Liver (tissue), 9 donors: ENCODE data around the gene SLC12A6. TPM values are rescaled to one million over a fixed set of nuclear protein-coding genes. Genes with fewer than 3 reads are reported as not detected.

Source experiments
- DNase-seq: peaks from one replicate; pipeline ENCODE4 v3.0.0-alpha.2; 2017; ENCODE audit warnings: low spot score
- H3K27ac ChIP-seq, 2 donors: one replicate each; pipeline ENCODE4 v1.7.0; 2013; ENCODE audit warnings: inconsistent platforms in 2 of 2, low read length in 2 of 2, control low read depth in 1 of 2, low read depth in 1 of 2, mild to moderate bottlenecking in 1 of 2
- H3K27me3 ChIP-seq, 4 donors: one replicate each; pipeline versions ENCODE4 v1.6.1 to v1.7.0; 2013; ENCODE audit warnings: low read length in 3 of 4, inconsistent platforms in 1 of 4, mild to moderate bottlenecking in 1 of 4, moderate library complexity in 1 of 4; ENCODE audit not compliant: control insufficient read depth in 4 of 4, insufficient read depth in 4 of 4
- H3K36me3 ChIP-seq, 4 donors: one replicate each; pipeline versions ENCODE4 v1.6.1 to v1.7.0; 2013; ENCODE audit warnings: low read length in 3 of 4, mild to moderate bottlenecking in 3 of 4, low read depth in 1 of 4, moderate library complexity in 1 of 4; ENCODE audit not compliant: control insufficient read depth in 4 of 4, insufficient read depth in 3 of 4
- H3K4me1 ChIP-seq, 4 donors: one replicate each; pipeline versions ENCODE4 v1.6.1 to v1.7.0; 2013; ENCODE audit warnings: low read length in 3 of 4, mild to moderate bottlenecking in 3 of 4, moderate library complexity in 1 of 4; ENCODE audit not compliant: control insufficient read depth in 4 of 4, insufficient read depth in 4 of 4
- H3K4me3 ChIP-seq, 3 donors: one replicate each; pipeline versions ENCODE4 v1.6.1 to v1.7.0; 2013; ENCODE audit warnings: low read length in 3 of 3, control low read depth in 1 of 3, low read depth in 1 of 3, mild to moderate bottlenecking in 1 of 3
- H3K9ac ChIP-seq, 2 donors: one replicate each; pipeline ENCODE4 v1.7.0; 2013; ENCODE audit warnings: low read length in 2 of 2, mild to moderate bottlenecking in 2 of 2, moderate library complexity in 2 of 2, control low read depth in 1 of 2, low read depth in 1 of 2
- H3K9me3 ChIP-seq, 4 donors: one replicate each; pipeline versions ENCODE4 v1.6.1 to v1.7.0; 2013; ENCODE audit warnings: low read length in 3 of 4; ENCODE audit not compliant: control insufficient read depth in 4 of 4
- EGR1 ChIP-seq, 2 donors: IDR thresholded peaks; 2 replicates each; pipeline ENCODE4 v1.6.1; 2016 to 2018; ENCODE audit warnings: antibody characterized with exemption in 2 of 2, low read depth in 2 of 2
- FOXA1 ChIP-seq: IDR thresholded peaks from 2 replicates; pipeline ENCODE4 v1.6.1; 2016; ENCODE audit warnings: antibody characterized with exemption
- FOXA2 ChIP-seq: IDR thresholded peaks from 2 replicates; pipeline ENCODE4 v1.6.1; 2016; ENCODE audit warnings: antibody characterized with exemption
- GABPA ChIP-seq, 2 donors: IDR thresholded peaks in 1 of 2; conservative IDR thresholded peaks in 1 of 2; 2 replicates each; pipeline ENCODE4 v1.6.1; 2016; ENCODE audit warnings: antibody characterized with exemption in 2 of 2, mild to moderate bottlenecking in 1 of 2, moderate library complexity in 1 of 2
- HNF4A ChIP-seq, 2 donors: conservative IDR thresholded peaks; 2 replicates each; pipeline ENCODE4 v1.6.1; 2016; ENCODE audit warnings: antibody characterized with exemption in 2 of 2, mild to moderate bottlenecking in 2 of 2
- HNF4G ChIP-seq: IDR thresholded peaks from 2 replicates; pipeline ENCODE4 v1.6.1; 2016; ENCODE audit warnings: antibody characterized with exemption
- NR2F2 ChIP-seq: IDR thresholded peaks from 2 replicates; pipeline ENCODE4 v1.6.1; 2016; ENCODE audit warnings: antibody characterized with exemption
- RAD21 ChIP-seq, 2 donors: IDR thresholded peaks; 2 replicates each; pipeline ENCODE4 v1.6.1; 2016; ENCODE audit warnings: antibody characterized with exemption in 2 of 2, mild to moderate bottlenecking in 2 of 2
- RXRA ChIP-seq, 2 donors: IDR thresholded peaks; 2 replicates each; pipeline ENCODE4 v1.6.1; 2017 to 2018; ENCODE audit warnings: antibody characterized with exemption in 2 of 2, mild to moderate bottlenecking in 1 of 2
- TAF1 ChIP-seq: conservative IDR thresholded peaks from 2 replicates; pipeline ENCODE4 v1.6.1; 2016; ENCODE audit warnings: antibody characterized with exemption, mild to moderate bottlenecking
- WGBS: extraction: QIAGEN DNeasy Blood & Tissue Kit; methylation state at CpG from one replicate; pipeline ENCODE4 v1.1.7; 2013; 5-methylcytosine and 5-hydroxymethylcytosine counted together
- polyA plus RNA-seq, 2 donors: library from polyadenylated mRNA; stranded (reverse) in 1 of 2; unstranded in 1 of 2; fragments of 200-250 nt in 1 of 2; fragments of >200 nt in 1 of 2; fragmentation: Nextera tagmentation in 1 of 2; extraction: Ambion mirVana in 1 of 2; gene quantifications; one replicate each; pipeline versions ENCODE4 v1.2.1 to v1.2.3, GENCODE V29; 2013 to 2015
- total RNA-seq, 2 donors: library from RNA; depleted of rRNA; stranded (reverse); fragments of >200 nt; gene quantifications; one replicate each; pipeline ENCODE4 v1.2.3, GENCODE V29; 2014
- TF ChIP-seq, protein P1 (sequence below): fragments of 150-350 bp; IDR thresholded peaks from 2 replicates; pipeline ENCODE4 v1.5.1; 2017; ENCODE audit warnings: improper control_type of control experiment, low read depth, low read length; ENCODE audit not compliant: missing input control
- TF ChIP-seq, protein P2 (sequence below): IDR thresholded peaks from 2 replicates; pipeline ENCODE4 v1.6.1; 2016; ENCODE audit warnings: antibody characterized with exemption
- TF ChIP-seq, protein P3 (sequence below): IDR thresholded peaks from 2 replicates; pipeline ENCODE4 v1.6.1; 2016; ENCODE audit warnings: antibody characterized with exemption
- TF ChIP-seq, protein P4 (sequence below): IDR thresholded peaks from 2 replicates; pipeline ENCODE4 v1.6.1; 2016; ENCODE audit warnings: antibody characterized with exemption, mild to moderate bottlenecking
- donor health status: healthy.
- donor health status: healthy.
- donor health status: healthy.
- donor health status: healthy.
- donor health status: healthy.

Gene SLC12A6
- total and polyA plus RNA-seq, 4 donors: 1.9 to 17.8 (median 7.1) TPM

DNA sequence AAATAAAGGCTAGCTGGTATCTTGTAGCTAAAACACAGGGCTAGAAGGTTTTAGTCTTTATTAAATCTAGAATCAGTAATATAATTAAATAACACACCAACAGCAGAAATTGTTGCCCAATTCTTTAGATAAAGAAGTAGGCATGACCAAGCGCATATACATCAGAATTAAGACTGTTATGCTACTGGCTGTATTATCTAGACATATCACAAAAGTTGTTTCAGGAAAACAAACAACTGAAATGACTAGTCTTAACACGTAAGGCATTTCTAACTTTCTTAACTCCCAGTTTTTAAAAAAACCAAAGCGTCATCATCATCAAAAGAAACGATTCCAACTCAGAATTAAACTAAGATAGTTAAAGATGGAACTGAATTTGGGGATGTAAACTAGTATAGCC lies 57.4 kb downstream of the SLC12A6 start:
- H3K27me3 ChIP-seq: no peaks in the 10 kb centered on the region
- H3K9ac ChIP-seq: no peak overlapping the region
- TF ChIP-seq RXRA (IDR thresholded peaks at IDR 0.05) (no peak), GABPA (IDR thresholded peaks at IDR 0.05 in 1 of 2, conservative IDR thresholded peaks at IDR 0.05 in 1 of 2) (peak in 1 of 2 donors; percentile 14)
- no peaks in the 10 kb centered on the region for H3K9me3 ChIP-seq
- no peak overlapping the region for H3K27ac ChIP-seq
- 96% methylated on average over 4 of the region's 4 CpGs for WGBS
- H3K4me3 ChIP-seq: no peak overlapping the region
- DNase-seq: no peak
- H3K4me1 ChIP-seq: no peaks in the 10 kb centered on the region
- no peaks in the 10 kb centered on the region for H3K36me3 ChIP-seq

DNA sequence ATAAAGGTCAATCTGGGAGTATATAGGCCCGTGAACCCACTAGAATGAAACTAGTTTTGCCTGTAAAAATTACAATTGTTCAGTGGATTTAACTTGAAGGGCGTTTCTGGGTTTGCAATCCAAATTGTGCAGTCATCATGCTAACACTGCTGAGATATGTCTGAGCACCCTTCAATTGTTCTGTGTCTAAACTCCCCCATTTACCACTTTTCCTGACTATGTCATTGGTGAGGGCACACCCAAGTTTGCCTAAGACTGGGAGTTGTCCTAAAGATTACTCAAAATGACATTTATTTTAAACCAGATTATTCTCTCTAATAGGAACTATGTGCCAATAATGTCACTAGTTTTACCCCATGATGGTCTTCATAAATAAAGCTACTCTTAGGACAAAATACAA lies 58.2 kb downstream of the SLC12A6 start:
- 95% methylated on average over 2 of the region's 2 CpGs for WGBS
- Histone ChIP-seq H3K4me3 (no peak overlapping the region), H3K27me3 (no peaks in the 10 kb centered on the region), H3K4me1 (no peaks in the 10 kb centered on the region), H3K27ac (no peak overlapping the region), H3K36me3 (peaks cover 0 to 2% (median 0%) of the 10 kb centered on the region in 4 donors), H3K9ac (no peak overlapping the region), H3K9me3 (no peaks in the 10 kb centered on the region)
- TF ChIP-seq, protein P1, sequence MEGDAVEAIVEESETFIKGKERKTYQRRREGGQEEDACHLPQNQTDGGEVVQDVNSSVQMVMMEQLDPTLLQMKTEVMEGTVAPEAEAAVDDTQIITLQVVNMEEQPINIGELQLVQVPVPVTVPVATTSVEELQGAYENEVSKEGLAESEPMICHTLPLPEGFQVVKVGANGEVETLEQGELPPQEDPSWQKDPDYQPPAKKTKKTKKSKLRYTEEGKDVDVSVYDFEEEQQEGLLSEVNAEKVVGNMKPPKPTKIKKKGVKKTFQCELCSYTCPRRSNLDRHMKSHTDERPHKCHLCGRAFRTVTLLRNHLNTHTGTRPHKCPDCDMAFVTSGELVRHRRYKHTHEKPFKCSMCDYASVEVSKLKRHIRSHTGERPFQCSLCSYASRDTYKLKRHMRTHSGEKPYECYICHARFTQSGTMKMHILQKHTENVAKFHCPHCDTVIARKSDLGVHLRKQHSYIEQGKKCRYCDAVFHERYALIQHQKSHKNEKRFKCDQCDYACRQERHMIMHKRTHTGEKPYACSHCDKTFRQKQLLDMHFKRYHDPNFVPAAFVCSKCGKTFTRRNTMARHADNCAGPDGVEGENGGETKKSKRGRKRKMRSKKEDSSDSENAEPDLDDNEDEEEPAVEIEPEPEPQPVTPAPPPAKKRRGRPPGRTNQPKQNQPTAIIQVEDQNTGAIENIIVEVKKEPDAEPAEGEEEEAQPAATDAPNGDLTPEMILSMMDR: no peak
- TF ChIP-seq NR2F2: no peak
- TF ChIP-seq, protein P2, sequence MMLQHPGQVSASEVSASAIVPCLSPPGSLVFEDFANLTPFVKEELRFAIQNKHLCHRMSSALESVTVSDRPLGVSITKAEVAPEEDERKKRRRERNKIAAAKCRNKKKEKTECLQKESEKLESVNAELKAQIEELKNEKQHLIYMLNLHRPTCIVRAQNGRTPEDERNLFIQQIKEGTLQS: no peak
- TF ChIP-seq RXRA (IDR thresholded peaks at IDR 0.05): no peak
- no peak for TF ChIP-seq HNF4A (conservative IDR thresholded peaks at IDR 0.05)
- no peak for DNase-seq

DNA sequence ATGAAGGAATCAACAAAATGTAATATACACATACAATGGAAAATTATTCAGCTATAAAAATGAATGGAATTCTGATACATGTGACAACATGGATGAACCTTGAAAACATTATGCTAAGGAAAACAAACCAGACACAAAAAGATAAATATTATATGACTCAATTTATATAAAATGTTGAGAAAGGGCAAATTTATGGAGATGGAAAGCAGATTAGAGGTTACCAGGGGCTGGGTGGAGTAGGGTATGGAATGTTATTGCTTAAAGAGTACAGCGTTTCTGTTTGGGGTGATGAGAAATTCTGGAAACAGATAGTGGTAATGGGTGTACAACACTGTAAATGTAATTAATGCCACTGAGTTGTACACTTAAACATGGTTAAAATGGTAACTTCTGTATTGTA lies 61.9 kb downstream of the SLC12A6 start:
- no peak overlapping the region for H3K4me3 ChIP-seq
- WGBS: 90% methylated on average over 1 of the region's 1 CpG
- no peak overlapping the region for H3K27ac ChIP-seq
- H3K9me3 ChIP-seq: no peaks in the 10 kb centered on the region
- H3K9ac ChIP-seq: no peak overlapping the region
- no peaks in the 10 kb centered on the region for H3K27me3 ChIP-seq
- peaks cover 0 to 2% (median 0%) of the 10 kb centered on the region in 4 donors for H3K36me3 ChIP-seq
- TF ChIP-seq HNF4A (conservative IDR thresholded peaks at IDR 0.05) (no peak), TAF1 (no peak), EGR1 (IDR thresholded peaks at IDR 0.05; ENCODE audit: low read depth in 2 of 2) (no peak), GABPA (IDR thresholded peaks at IDR 0.05 in 1 of 2, conservative IDR thresholded peaks at IDR 0.05 in 1 of 2) (no peak), FOXA2 (no peak), RAD21 (IDR thresholded peaks at IDR 0.05) (no peak)
- TF ChIP-seq, protein P3, sequence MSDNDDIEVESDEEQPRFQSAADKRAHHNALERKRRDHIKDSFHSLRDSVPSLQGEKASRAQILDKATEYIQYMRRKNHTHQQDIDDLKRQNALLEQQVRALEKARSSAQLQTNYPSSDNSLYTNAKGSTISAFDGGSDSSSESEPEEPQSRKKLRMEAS: no peak
- H3K4me1 ChIP-seq: no peaks in the 10 kb centered on the region
- no peak for DNase-seq

DNA sequence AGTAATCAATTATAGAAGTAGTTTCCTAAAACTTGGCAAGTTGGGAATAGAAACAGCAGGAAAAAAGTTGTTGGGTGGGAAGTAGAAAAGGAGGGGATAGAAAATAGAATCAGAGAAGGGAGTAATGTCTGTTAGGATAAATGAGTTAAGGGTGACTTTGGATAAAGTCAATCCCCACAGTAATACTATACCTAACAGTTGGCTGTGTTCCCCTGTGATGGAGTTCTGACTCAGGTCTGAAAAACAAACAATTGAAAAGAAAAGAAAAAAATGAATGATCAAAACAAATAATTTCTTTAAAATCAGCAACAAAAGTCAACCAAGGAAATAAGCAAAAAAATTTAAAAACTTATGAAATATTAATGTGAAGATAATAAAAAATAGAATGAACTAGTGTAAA lies 62.4 kb downstream of the SLC12A6 start:
- H3K27ac ChIP-seq: no peak overlapping the region
- no peaks in the 10 kb centered on the region for H3K4me1 ChIP-seq
- TF ChIP-seq GABPA (IDR thresholded peaks at IDR 0.05 in 1 of 2, conservative IDR thresholded peaks at IDR 0.05 in 1 of 2) (no peak), EGR1 (IDR thresholded peaks at IDR 0.05; ENCODE audit: low read depth in 2 of 2) (no peak), HNF4G (no peak), RAD21 (IDR thresholded peaks at IDR 0.05) (no peak), FOXA1 (no peak)
- TF ChIP-seq, protein P1: no peak
- TF ChIP-seq, protein P2: no peak
- TF ChIP-seq, protein P4, sequence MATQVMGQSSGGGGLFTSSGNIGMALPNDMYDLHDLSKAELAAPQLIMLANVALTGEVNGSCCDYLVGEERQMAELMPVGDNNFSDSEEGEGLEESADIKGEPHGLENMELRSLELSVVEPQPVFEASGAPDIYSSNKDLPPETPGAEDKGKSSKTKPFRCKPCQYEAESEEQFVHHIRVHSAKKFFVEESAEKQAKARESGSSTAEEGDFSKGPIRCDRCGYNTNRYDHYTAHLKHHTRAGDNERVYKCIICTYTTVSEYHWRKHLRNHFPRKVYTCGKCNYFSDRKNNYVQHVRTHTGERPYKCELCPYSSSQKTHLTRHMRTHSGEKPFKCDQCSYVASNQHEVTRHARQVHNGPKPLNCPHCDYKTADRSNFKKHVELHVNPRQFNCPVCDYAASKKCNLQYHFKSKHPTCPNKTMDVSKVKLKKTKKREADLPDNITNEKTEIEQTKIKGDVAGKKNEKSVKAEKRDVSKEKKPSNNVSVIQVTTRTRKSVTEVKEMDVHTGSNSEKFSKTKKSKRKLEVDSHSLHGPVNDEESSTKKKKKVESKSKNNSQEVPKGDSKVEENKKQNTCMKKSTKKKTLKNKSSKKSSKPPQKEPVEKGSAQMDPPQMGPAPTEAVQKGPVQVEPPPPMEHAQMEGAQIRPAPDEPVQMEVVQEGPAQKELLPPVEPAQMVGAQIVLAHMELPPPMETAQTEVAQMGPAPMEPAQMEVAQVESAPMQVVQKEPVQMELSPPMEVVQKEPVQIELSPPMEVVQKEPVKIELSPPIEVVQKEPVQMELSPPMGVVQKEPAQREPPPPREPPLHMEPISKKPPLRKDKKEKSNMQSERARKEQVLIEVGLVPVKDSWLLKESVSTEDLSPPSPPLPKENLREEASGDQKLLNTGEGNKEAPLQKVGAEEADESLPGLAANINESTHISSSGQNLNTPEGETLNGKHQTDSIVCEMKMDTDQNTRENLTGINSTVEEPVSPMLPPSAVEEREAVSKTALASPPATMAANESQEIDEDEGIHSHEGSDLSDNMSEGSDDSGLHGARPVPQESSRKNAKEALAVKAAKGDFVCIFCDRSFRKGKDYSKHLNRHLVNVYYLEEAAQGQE: no peak
- H3K36me3 ChIP-seq: peaks cover 0 to 2% (median 0%) of the 10 kb centered on the region in 4 donors
- no peaks in the 10 kb centered on the region for H3K9me3 ChIP-seq
- DNase-seq: no peak
- no peak overlapping the region for H3K9ac ChIP-seq
- no peak overlapping the region for H3K4me3 ChIP-seq
- H3K27me3 ChIP-seq: no peaks in the 10 kb centered on the region
